Mononuclear cell (primary cell): ENCODE data around the gene CWC27. TPM values are rescaled to one million over a fixed set of nuclear protein-coding genes. Genes with fewer than 3 reads are reported as not detected.

Experiments
- H3K27me3 ChIP-seq: 2 replicates; pipeline ENCODE4 v1.6.0; 2011; ENCODE audit warnings: low read length, control low read depth; ENCODE audit not compliant: insufficient read depth
- H3K4me1 ChIP-seq: 2 replicates; pipeline ENCODE4 v1.5.1; 2011; ENCODE audit warnings: mild to moderate bottlenecking, low read length, control low read depth; ENCODE audit not compliant: insufficient read depth
- H3K4me3 ChIP-seq: 2 replicates; pipeline ENCODE4 v1.5.1; 2011; ENCODE audit warnings: mild to moderate bottlenecking, low read length, moderate library complexity
- H3K9me3 ChIP-seq: 2 replicates; pipeline ENCODE4 v1.5.1; 2011; ENCODE audit warnings: low read depth, mild to moderate bottlenecking, control low read depth, low read length
- total RNA-seq: library from RNA; depleted of rRNA; stranded (reverse); fragments of >200 nt; gene quantifications from one replicate; pipeline ENCODE4 v1.2.3, GENCODE V29; 2012

The CWC27 gene
- total RNA-seq, 1 donor: 19.2 TPM

DNA sequence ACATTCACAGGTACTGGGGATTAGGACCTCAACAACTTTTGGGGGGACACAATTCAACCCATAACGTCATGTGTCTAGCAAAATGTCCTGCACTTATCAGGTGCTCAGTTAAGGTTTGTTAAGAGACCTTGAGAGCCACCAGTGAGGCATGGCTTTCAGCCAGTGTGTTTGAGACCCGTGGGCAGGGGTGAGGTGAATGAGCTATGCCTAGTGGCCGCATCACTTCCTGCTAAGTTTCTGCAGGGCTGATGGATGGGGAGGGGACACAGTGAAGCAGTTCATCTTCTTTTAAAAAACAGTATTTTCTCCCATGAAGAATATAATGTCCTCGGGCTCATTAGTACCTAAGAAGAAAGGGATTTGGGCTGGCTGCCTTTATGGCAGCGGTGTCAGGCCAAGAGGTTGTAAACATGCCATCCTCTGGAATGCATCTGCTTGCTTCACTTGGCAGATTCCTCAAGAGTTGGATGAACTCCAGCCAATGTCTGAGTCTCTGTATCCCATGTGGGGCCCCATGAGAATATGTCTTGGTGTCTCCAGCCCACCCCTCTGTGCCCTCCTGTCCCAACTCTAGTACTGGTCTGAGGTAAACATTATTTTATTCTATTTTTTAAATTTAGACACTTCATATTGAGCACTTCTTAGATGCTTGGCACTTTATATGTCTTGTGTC is 282.2 kb downstream of the CWC27 start:
- H3K27me3 ChIP-seq: no peaks in the 10 kb centered on the region
- no peak overlapping the region for H3K4me3 ChIP-seq
- no peaks in the 10 kb centered on the region for H3K9me3 ChIP-seq
- H3K4me1 ChIP-seq: no peaks in the 10 kb centered on the region

DNA sequence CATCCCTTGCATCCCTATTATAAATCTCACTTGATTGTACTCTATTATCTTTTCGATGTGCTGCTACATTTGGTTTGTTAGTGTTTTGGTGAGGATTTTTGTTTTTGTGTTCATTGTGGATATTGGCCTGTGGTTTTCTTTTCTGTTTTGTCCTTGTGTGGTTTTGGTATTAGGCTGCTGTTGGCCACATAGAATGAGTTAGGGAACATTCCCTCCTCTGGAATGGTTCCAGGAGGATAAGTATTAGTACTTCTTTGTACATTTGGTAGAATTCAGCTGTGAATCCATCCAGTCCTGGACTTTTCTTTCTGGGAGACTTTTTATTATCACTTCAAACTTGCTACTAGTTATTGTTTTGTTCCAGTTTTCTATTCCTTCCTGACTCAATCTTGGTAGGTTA is 287.2 kb downstream of the CWC27 start:
- Histone ChIP-seq H3K27me3 (no peaks in the 10 kb centered on the region), H3K4me3 (no peak overlapping the region), H3K9me3 (no peaks in the 10 kb centered on the region), H3K4me1 (no peaks in the 10 kb centered on the region)

GRCh38 chr5:65059681-65060598 is 291.2 kb downstream of the CWC27 start:
- Histone ChIP-seq H3K27me3 (no peaks in the 10 kb centered on the region), H3K4me3 (no peak overlapping the region), H3K4me1 (no peaks in the 10 kb centered on the region), H3K9me3 (no peaks in the 10 kb centered on the region)

DNA sequence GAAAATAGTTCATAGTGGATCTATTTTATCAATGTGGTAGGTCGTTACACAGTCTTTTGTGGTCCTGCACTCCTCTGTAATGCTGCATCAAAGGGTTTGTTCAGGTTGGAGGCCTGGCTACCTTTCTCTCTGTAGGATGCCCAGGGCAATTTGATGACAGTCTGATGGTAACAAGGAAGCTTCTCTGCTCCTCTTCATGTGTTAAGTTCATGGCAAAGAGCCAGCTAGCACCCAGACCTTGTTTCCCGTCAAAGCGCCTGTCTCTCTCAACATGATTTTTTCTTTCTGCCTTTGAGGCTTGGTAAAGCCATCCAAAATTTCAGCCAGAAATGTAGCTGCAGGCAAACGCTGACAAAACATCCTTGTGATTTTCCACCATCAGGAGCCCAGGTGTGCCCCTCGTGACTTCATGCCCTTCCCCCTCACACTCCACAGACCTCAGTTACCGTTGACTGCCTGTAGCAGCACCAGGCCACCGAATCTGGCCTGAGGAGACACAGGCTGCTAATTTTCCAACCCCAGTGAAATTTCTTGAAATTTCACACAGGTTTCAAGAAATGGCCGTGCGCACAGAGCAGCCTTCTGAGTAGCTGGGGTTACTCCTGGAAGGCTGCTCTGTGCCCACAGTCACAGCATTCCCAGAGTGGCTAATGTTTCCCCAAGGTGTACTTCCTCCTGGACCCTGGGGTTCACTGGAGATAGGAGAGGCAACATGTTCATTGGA is 292.7 kb downstream of the CWC27 start:
- H3K27me3 ChIP-seq: no peaks in the 10 kb centered on the region
- no peak overlapping the region for H3K4me3 ChIP-seq
- peaks cover 1% of the 10 kb centered on the region for H3K4me1 ChIP-seq
- no peaks in the 10 kb centered on the region for H3K9me3 ChIP-seq

- H3K9me3 ChIP-seq: no peaks in the 10 kb centered on the region
- no peak overlapping the region for H3K4me3 ChIP-seq
- H3K27me3 ChIP-seq: no peaks in the 10 kb centered on the region
- peaks cover 5% of the 10 kb centered on the region for H3K4me1 ChIP-seq
Observed at GRCh38 chr5:65061974-65062353, 293.2 kb downstream of the CWC27 start.

- H3K27me3 ChIP-seq: no peaks in the 10 kb centered on the region
- peaks cover 9% of the 10 kb centered on the region for H3K4me1 ChIP-seq
- H3K4me3 ChIP-seq: no peak overlapping the region
- no peaks in the 10 kb centered on the region for H3K9me3 ChIP-seq
Observed at GRCh38 chr5:65062469-65063083, 293.8 kb downstream of the CWC27 start.

- H3K4me3 ChIP-seq: no peak overlapping the region
Observed at GRCh38 chr5:65065001-65065511, 296.3 kb downstream of the CWC27 start.

GRCh38 chr5:65066387-65067146 is 297.8 kb downstream of the CWC27 start:
- no peaks in the 10 kb centered on the region for H3K9me3 ChIP-seq
- H3K27me3 ChIP-seq: no peaks in the 10 kb centered on the region
- H3K4me3 ChIP-seq: no peak overlapping the region
- H3K4me1 ChIP-seq: peaks cover 9% of the 10 kb centered on the region

More at GRCh38 chr5:65065001-65065511, 296.3 kb downstream of the CWC27 start:
- H3K9me3 ChIP-seq: no peaks in the 10 kb centered on the region
- H3K4me1 ChIP-seq: peaks cover 9% of the 10 kb centered on the region
- no peaks in the 10 kb centered on the region for H3K27me3 ChIP-seq

DNA sequence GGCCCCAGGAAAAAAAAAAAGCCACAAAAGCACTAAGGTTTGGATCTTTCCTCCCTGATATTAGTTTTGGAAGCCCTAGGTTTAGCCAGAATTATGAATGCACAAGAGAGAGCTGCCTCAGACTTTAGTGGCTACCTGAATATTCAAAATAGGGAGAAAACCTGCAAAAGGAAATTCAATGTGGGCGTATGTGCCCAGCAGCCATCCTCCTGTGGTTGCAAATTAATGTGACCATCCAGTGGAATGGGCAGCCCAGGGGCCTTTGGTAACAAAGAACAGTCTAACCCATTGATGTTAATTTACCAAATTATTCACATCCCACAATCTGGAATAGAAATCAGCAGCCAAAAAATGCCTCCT is 298.4 kb downstream of the CWC27 start:
- no peaks in the 10 kb centered on the region for H3K27me3 ChIP-seq
- no peak overlapping the region for H3K4me3 ChIP-seq
- H3K4me1 ChIP-seq: peaks cover 9% of the 10 kb centered on the region
- H3K9me3 ChIP-seq: no peaks in the 10 kb centered on the region

Other genes with a start within 250 kb of the CWC27 start
- not detected for gene SHISAL2B, start 78.4 kb upstream of the CWC27 start, total RNA-seq
- 12.6 TPM for gene SREK1IP1, start 239 bp upstream of the CWC27 start, total RNA-seq